OCI-M2 (cell line): ENCODE results near the gene NELL2.

Experiments
- DNase-seq: peaks from one replicate; lab custom pipeline; 2025; ENCODE audit not compliant: unreplicated experiment; lab: John Stamatoyannopoulos, UW

The NELL2 gene

DNA sequence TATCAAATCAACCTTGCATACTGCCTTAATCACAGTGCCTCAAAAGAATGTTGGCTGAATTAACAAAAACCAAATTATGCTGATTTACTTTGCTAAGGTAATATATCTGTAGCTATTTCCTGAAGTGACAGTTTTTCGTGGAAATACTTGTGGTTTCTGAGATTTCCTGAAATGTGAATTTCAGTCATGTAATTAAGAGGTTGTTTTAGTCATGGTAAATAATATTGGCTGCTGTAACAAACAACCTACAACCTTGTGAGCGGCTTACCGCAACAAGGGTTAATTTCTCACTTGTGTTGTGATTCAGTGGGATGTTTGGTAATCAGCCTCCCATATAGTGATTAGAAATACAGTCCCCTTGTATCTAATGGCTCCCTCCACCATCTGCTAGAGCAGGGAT lies 387.9 kb downstream of the NELL2 start:
- no peak for DNase-seq

DNA sequence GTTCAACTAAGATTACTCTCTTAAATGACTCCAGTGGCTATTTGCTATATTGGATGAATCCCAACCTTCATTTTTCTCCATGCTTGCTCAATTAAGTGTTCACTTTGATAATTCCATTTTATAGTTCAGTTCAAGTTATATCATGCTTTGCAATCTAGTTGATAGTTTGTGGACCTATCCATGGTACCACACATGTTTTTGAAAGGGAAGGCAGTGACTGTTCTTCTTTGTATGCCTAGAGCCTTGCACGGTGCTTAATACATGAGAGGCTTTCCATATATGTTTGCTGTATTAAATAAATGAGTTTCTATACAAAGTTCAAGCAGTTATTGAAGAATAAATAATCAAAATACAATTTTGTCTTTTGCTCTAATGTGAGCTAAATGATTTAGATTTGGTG lies 391.3 kb downstream of the NELL2 start:
- no peak for DNase-seq

GRCh38 chr12:44477331-44477980 lies 398.7 kb downstream of the NELL2 start:
- DNase-seq, result no peak

- no peak for DNase-seq
Measured at GRCh38 chr12:44476683-44477082, 399.4 kb downstream of the NELL2 start.

DNA sequence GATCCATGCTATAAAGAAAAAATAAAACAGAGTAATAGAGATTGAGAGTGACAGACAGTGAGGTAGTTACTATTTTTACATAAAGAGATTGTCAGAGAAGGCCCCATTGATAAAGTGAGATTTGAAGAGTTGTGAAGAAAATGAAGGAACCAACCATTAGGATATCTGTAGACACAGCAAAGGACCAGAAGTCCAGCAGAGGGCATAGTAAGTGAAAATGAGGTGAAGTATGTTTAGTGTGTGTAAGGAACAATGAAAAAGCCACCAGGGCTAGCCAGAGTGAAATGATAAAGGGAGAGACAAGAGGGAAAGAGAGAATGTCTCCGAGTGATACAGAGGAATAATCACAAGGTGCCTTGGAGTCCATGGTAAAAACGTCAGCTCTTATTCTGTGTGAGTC lies 411.0 kb downstream of the NELL2 start:
- no peak for DNase-seq

GRCh38 chr12:44464180-44464579 lies 411.9 kb downstream of the NELL2 start:
- DNase-seq, result no peak

GRCh38 chr12:44462729-44463128 lies 413.4 kb downstream of the NELL2 start:
- DNase-seq, result no peak

DNA sequence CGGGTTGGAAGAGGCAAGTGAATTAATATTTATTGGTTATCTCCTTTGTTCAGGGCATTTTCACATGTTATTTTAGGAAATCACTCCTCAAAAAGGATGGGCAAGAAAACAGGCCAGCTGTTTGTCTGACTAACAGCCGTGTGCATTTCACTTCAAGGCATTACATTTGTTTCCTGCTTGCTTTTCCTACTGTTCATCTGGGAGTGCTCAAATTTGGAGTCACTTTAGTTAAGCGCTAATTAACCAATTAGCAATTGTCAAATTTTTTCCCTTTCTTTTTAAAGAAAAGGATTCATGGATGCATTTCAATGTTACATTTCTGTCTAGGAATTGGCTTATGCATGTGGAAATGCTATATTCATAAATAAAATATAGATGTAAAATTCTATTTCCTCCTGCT lies 415.9 kb downstream of the NELL2 start:
- no peak for DNase-seq

GRCh38 chr12:44459569-44459968 lies 416.5 kb downstream of the NELL2 start:
- no peak for DNase-seq
